H9 (cell line): Measurements from ENCODE around the gene ATAD3B. TPM values are rescaled to one million over a fixed set of nuclear protein-coding genes. Genes with fewer than 3 reads are reported as not detected.
"Not testable (repeated sequence)": the region's sequence is repeated elsewhere in the genome, so short reads cannot be mapped to it uniquely, and the experiment has no call there.

Experiments
- DNase-seq: peaks from one replicate; pipeline ENCODE4 v3.0.0-alpha.2; 2017
- H2AFZ ChIP-seq: one replicate; pipeline ENCODE4 v1.6.1; 2013; ENCODE audit warnings: mild to moderate bottlenecking, low read length, control low read depth, moderate library complexity
- H2AK5ac ChIP-seq: 2 replicates; pipeline ENCODE4 v1.6.1; 2013; ENCODE audit warnings: low read length, control low read depth, mixed read lengths; ENCODE audit not compliant: insufficient read length
- H2BK120ac ChIP-seq: one replicate; pipeline ENCODE4 v1.6.1; 2013; ENCODE audit warnings: low read depth, mild to moderate bottlenecking, low read length, control low read depth, inconsistent platforms; ENCODE audit not compliant: poor library complexity, severe bottlenecking
- H2BK12ac ChIP-seq: 2 replicates; pipeline ENCODE4 v1.6.1; 2013; ENCODE audit warnings: low read length, control low read depth, mixed read lengths, low read depth; ENCODE audit not compliant: insufficient read length
- H2BK15ac ChIP-seq: 2 replicates; pipeline ENCODE4 v1.6.1; 2013; ENCODE audit warnings: low read depth, low read length, control low read depth
- H2BK20ac ChIP-seq: one replicate; pipeline ENCODE4 v1.6.1; 2013; ENCODE audit warnings: low read depth, mild to moderate bottlenecking, low read length, control low read depth, inconsistent platforms; ENCODE audit not compliant: poor library complexity, severe bottlenecking
- H2BK5ac ChIP-seq: 2 replicates; pipeline ENCODE4 v1.6.1; 2013; ENCODE audit warnings: low read length, control low read depth, mixed read lengths; ENCODE audit not compliant: insufficient read length
- H3K14ac ChIP-seq: 2 replicates; pipeline ENCODE4 v1.6.1; 2013; ENCODE audit warnings: low read length, control low read depth; ENCODE audit not compliant: insufficient read depth
- H3K18ac ChIP-seq: 2 replicates; pipeline ENCODE4 v1.6.1; 2013; ENCODE audit warnings: low read depth, mild to moderate bottlenecking, mixed read lengths, low read length, control low read depth; ENCODE audit not compliant: insufficient read length
- H3K23ac ChIP-seq: 2 replicates; pipeline ENCODE4 v1.6.1; 2013; ENCODE audit warnings: low read length, control low read depth, mixed read lengths, low read depth; ENCODE audit not compliant: insufficient read length
- H3K23me2 ChIP-seq: 2 replicates; pipeline ENCODE4 v1.6.1; 2013; ENCODE audit warnings: low read depth, mild to moderate bottlenecking, mixed read lengths, low read length, control low read depth; ENCODE audit not compliant: insufficient read length, poor library complexity, severe bottlenecking
- H3K27ac ChIP-seq: 2 replicates; pipeline ENCODE4 v1.5.1; 2013; ENCODE audit warnings: low read length, control low read depth, mixed read lengths, low read depth; ENCODE audit not compliant: insufficient read length
- H3K27me3 ChIP-seq: 2 replicates; pipeline ENCODE4 v1.6.1; 2013; ENCODE audit warnings: low read length, control low read depth, inconsistent platforms; ENCODE audit not compliant: insufficient read depth
- H3K4ac ChIP-seq: 2 replicates; pipeline ENCODE4 v1.6.1; 2013; ENCODE audit warnings: low read depth, mild to moderate bottlenecking, control low read depth, inconsistent platforms, low read length, moderate library complexity
- H3K4me1 ChIP-seq: 2 replicates; pipeline ENCODE4 v1.6.1; 2013; ENCODE audit warnings: low read length, control low read depth, inconsistent platforms; ENCODE audit not compliant: insufficient read depth
- H3K4me2 ChIP-seq: 2 replicates; pipeline ENCODE4 v1.6.1; 2013; ENCODE audit warnings: low read length, control low read depth, mixed read lengths; ENCODE audit not compliant: insufficient read length, insufficient read depth
- H3K56ac ChIP-seq: 2 replicates; pipeline ENCODE4 v1.6.1; 2013; ENCODE audit warnings: low read depth, mild to moderate bottlenecking, mixed read lengths, low read length, control low read depth; ENCODE audit not compliant: insufficient read length
- H3K79me1 ChIP-seq: 2 replicates; pipeline ENCODE4 v1.6.1; 2013; ENCODE audit warnings: low read depth, mild to moderate bottlenecking, moderate library complexity, low read length, control low read depth, inconsistent platforms; ENCODE audit not compliant: insufficient read depth, poor library complexity, severe bottlenecking
- H3K79me2 ChIP-seq: 2 replicates; pipeline ENCODE4 v1.6.1; 2013; ENCODE audit warnings: low read length, control low read depth, inconsistent platforms; ENCODE audit not compliant: insufficient read depth
- H3K9ac ChIP-seq: 2 replicates; pipeline ENCODE4 v1.6.1; 2013; ENCODE audit warnings: low read length, control low read depth, mixed read lengths; ENCODE audit not compliant: insufficient read length; ENCODE audit errors: extremely low read depth
- H3K9me3 ChIP-seq: one replicate; pipeline ENCODE4 v1.6.1; 2013; ENCODE audit warnings: low read depth, low read length, inconsistent platforms; ENCODE audit not compliant: control insufficient read depth
- H3T11ph ChIP-seq: one replicate; pipeline ENCODE4 v1.6.1; 2013; ENCODE audit warnings: mild to moderate bottlenecking, low read length, control low read depth, inconsistent platforms
- H4K20me1 ChIP-seq: one replicate; pipeline ENCODE4 v1.6.1; 2013; ENCODE audit not compliant: control insufficient read depth, insufficient read length, insufficient read depth
- H4K5ac ChIP-seq: 2 replicates; pipeline ENCODE4 v1.6.1; 2013; ENCODE audit warnings: low read depth, mild to moderate bottlenecking, mixed read lengths, low read length, control low read depth; ENCODE audit not compliant: insufficient read length
- H4K8ac ChIP-seq: replicated peaks from 2 replicates; pipeline ENCODE4 v1.6.1; 2013; ENCODE audit warnings: low read length, control low read depth, mixed read lengths, low read depth; ENCODE audit not compliant: insufficient read length
- H4K91ac ChIP-seq: 2 replicates; pipeline ENCODE4 v1.6.1; 2013; ENCODE audit warnings: low read depth, mild to moderate bottlenecking, moderate library complexity, mixed read lengths, low read length, control low read depth; ENCODE audit not compliant: insufficient read length
- H3K27ac Mint-ChIP-seq, 3 experiments: 2 replicates in 2 of 3; 3 replicates in 1 of 3; pipeline ENCODE4 v1.8.0; 2020 to 2021; ENCODE audit warnings: mixed read lengths in 3 of 3, mild to moderate bottlenecking in 1 of 3, moderate library complexity in 1 of 3
- H3K27me3 Mint-ChIP-seq: 2 replicates; pipeline ENCODE4 v1.8.0; 2021; ENCODE audit warnings: low read depth, mild to moderate bottlenecking, moderate library complexity, mixed read lengths
- H3K36me3 Mint-ChIP-seq, 3 experiments: 2 replicates in 2 of 3; 3 replicates in 1 of 3; pipeline ENCODE4 v1.8.0; 2020 to 2021; ENCODE audit warnings: low read depth in 3 of 3, mixed read lengths in 3 of 3; ENCODE audit not compliant: insufficient read depth in 1 of 3
- H3K4me1 Mint-ChIP-seq, 2 experiments: 2 replicates each; pipeline ENCODE4 v1.8.0; 2020; ENCODE audit warnings: mixed read lengths in 2 of 2
- H3K4me3 Mint-ChIP-seq, 2 experiments: 2 replicates in 1 of 2; 3 replicates in 1 of 2; pipeline ENCODE4 v1.8.0; 2020 to 2021; ENCODE audit warnings: mild to moderate bottlenecking in 2 of 2, mixed read lengths in 2 of 2, moderate library complexity in 1 of 2
- H3K9me3 Mint-ChIP-seq, 2 experiments: 2 replicates in 1 of 2; 3 replicates in 1 of 2; pipeline ENCODE4 v1.8.0; 2020; ENCODE audit warnings: mild to moderate bottlenecking in 2 of 2, mixed read lengths in 2 of 2, moderate library complexity in 1 of 2
- WGBS: extraction: QIAGEN DNeasy Blood & Tissue Kit; methylation state at CpG from one replicate; pipeline ENCODE4 v1.1.7; 2013; ENCODE audit warnings: missing lambda C conversion rate, low lambda C conversion rate, mixed read lengths; ENCODE audit not compliant: insufficient read length; ENCODE audit errors: extremely low coverage; 5-methylcytosine and 5-hydroxymethylcytosine counted together
- total RNA-seq: library from RNA; stranded (reverse); gene quantifications from 2 replicates; pipeline ENCODE4 v1.2.1, GENCODE V29; 2021
- TF ChIP-seq, protein P1 (sequence below): fragments of 200-600 bp; sonication (generic); conservative IDR thresholded peaks from 3 replicates; pipeline ENCODE4 v1.8.0; 2021; ENCODE audit warnings: antibody characterized with exemption, mild to moderate bottlenecking

ATAD3B gene
- total RNA-seq, 1 experiment from 2014 or later, result 78.6 TPM

DNA sequence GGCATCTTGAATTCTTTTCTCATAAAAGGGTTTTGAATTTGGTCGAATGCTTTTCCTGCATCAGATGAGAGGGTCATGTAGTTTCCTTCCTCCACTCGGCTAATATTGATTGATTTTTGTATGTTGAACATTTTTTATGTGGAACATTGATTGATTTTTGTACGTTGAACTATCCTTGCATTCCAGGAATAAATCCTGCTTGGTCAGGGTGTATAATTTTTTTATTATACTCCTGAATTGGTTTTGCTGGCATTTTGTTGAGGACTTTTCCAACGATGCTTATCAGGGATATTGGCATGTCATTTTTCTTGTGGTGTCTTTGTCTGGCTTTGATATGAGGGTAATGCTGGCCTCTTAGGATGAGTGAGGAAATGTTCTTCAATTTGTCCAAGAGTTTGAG, 60.4 kb downstream of the ATAD3B start:
- Histone ChIP-seq H3K9me3 (no peaks in the 10 kb centered on the region), H3K23me2 (no peaks in the 10 kb centered on the region), H3K4me2 (no peak overlapping the region), H4K5ac (no peak overlapping the region), H4K8ac (no peak overlapping the region), H3K14ac (no peak overlapping the region), H3K56ac (no peak overlapping the region), H3T11ph (no peak overlapping the region), H2BK5ac (no peak overlapping the region), H3K9ac (no peak overlapping the region), H4K91ac (no peak overlapping the region), H3K27ac (no peak overlapping the region), H3K18ac (no peak overlapping the region), H3K27me3 (no peaks in the 10 kb centered on the region), H2BK120ac (no peak overlapping the region), H2BK20ac (no peak overlapping the region), H2AK5ac (no peak overlapping the region), H3K79me1 (no peaks in the 10 kb centered on the region), H3K23ac (no peak overlapping the region), H2BK12ac (no peak overlapping the region), H2BK15ac (no peak overlapping the region), H2AFZ (no peak overlapping the region), H3K4me1 (no peaks in the 10 kb centered on the region), H3K4ac (no peak overlapping the region), H3K79me2 (no peaks in the 10 kb centered on the region), H4K20me1 (no peaks in the 10 kb centered on the region)
- Mint-ChIP-seq H3K36me3 (peaks cover 31 to 40% (median 38%) of the 10 kb centered on the region in 3 experiments), H3K27ac (peak overlapping the region in 1 of 3 experiments; percentile 65; a peak in 1 of 7 replicates), H3K9me3 (peaks cover 7 to 8% of the 10 kb centered on the region in 2 experiments; a peak in 4 of 5 replicates), H3K4me1 (no peaks in the 10 kb centered on the region), H3K4me3 (no peak overlapping the region), H3K27me3 (no peaks in the 10 kb centered on the region)
- DNase-seq, result no peak
- no CpG with 5 or more reads among the region's 4 CpGs for WGBS
- TF ChIP-seq, protein P1, sequence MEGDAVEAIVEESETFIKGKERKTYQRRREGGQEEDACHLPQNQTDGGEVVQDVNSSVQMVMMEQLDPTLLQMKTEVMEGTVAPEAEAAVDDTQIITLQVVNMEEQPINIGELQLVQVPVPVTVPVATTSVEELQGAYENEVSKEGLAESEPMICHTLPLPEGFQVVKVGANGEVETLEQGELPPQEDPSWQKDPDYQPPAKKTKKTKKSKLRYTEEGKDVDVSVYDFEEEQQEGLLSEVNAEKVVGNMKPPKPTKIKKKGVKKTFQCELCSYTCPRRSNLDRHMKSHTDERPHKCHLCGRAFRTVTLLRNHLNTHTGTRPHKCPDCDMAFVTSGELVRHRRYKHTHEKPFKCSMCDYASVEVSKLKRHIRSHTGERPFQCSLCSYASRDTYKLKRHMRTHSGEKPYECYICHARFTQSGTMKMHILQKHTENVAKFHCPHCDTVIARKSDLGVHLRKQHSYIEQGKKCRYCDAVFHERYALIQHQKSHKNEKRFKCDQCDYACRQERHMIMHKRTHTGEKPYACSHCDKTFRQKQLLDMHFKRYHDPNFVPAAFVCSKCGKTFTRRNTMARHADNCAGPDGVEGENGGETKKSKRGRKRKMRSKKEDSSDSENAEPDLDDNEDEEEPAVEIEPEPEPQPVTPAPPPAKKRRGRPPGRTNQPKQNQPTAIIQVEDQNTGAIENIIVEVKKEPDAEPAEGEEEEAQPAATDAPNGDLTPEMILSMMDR, result no peak

DNA sequence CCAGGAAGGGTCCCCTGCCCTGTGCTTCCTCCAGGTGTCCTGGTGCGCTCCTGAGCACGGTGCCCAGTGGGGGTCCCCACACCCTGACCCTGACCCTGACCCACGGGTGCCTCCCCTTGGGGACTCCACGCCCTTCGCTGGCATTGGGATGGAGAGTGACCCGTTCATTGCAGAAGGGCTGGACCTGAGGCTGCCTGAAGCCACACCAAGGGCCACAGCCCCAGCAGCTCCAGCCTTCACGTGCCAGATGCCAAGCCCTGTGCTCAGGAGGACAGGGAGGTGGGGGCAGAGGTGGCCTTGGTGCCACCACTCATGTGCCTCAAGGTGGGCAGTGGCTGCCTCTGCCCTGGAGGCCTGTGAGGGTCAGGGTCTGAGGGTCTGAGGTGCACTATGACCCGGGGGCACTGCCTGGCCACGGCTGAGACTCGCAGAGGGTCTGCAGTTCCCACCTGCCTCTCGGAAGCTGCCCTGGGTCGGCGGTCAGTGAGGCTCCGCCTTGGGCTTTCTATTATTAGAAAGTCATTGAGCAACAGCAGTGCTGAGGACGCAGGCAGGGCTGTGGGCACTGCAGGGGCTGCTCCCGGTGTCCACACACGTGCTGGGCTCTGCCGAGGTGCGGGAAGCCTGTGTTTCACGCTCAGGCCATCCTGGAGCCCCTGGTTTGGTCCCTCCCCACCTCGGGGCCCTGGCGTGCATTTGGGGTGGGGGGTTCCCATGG, 61.8 kb downstream of the ATAD3B start:
- not testable (repeated sequence) for H3K4me1 ChIP-seq, H3T11ph ChIP-seq, H3K4ac ChIP-seq, H3K27ac ChIP-seq, DNase-seq, H3K27me3 Mint-ChIP-seq, H3K23me2 ChIP-seq, H3K79me2 ChIP-seq, H4K5ac ChIP-seq, H4K20me1 ChIP-seq, H3K4me3 Mint-ChIP-seq, H2BK12ac ChIP-seq, H2BK15ac ChIP-seq, H3K56ac ChIP-seq, H3K23ac ChIP-seq, H4K8ac ChIP-seq, H2AK5ac ChIP-seq, H3K14ac ChIP-seq, H3K4me1 Mint-ChIP-seq, H3K27ac Mint-ChIP-seq, H2AFZ ChIP-seq, H3K27me3 ChIP-seq, H2BK20ac ChIP-seq, H3K79me1 ChIP-seq, H2BK5ac ChIP-seq, H3K9me3 Mint-ChIP-seq, H3K9ac ChIP-seq, H4K91ac ChIP-seq, H3K18ac ChIP-seq, H3K4me2 ChIP-seq, H3K9me3 ChIP-seq, H2BK120ac ChIP-seq
- no CpG with 5 or more reads among the region's 22 CpGs for WGBS
- peaks cover 23 to 35% (median 27%) of the 10 kb centered on the region in 3 experiments for H3K36me3 Mint-ChIP-seq
